Liver (tissue), 3 donors: Measurements from ENCODE around the gene DPYD.

Experiments
- CTCF ChIP-seq: fragments of 150-350 bp; IDR thresholded peaks from 2 replicates; pipeline ENCODE4 v1.5.1; 2017; ENCODE audit warnings: improper control_type of control experiment, low read depth, low read length; ENCODE audit not compliant: missing input control
- EGR1 ChIP-seq, 2 donors: IDR thresholded peaks; 2 replicates each; pipeline ENCODE4 v1.6.1; 2016 to 2018; ENCODE audit warnings: antibody characterized with exemption in 2 of 2, low read depth in 2 of 2
- GABPA ChIP-seq, 2 donors: IDR thresholded peaks in 1 of 2; conservative IDR thresholded peaks in 1 of 2; 2 replicates each; pipeline ENCODE4 v1.6.1; 2016; ENCODE audit warnings: antibody characterized with exemption in 2 of 2, mild to moderate bottlenecking in 1 of 2, moderate library complexity in 1 of 2
- HNF4G ChIP-seq: IDR thresholded peaks from 2 replicates; pipeline ENCODE4 v1.6.1; 2016; ENCODE audit warnings: antibody characterized with exemption
- JUND ChIP-seq, 2 donors: IDR thresholded peaks; 2 replicates each; pipeline ENCODE4 v1.6.1; 2016; ENCODE audit warnings: antibody characterized with exemption in 2 of 2
- MAX ChIP-seq: IDR thresholded peaks from 2 replicates; pipeline ENCODE4 v1.6.1; 2016; ENCODE audit warnings: antibody characterized with exemption
- RAD21 ChIP-seq, 2 donors: IDR thresholded peaks; 2 replicates each; pipeline ENCODE4 v1.6.1; 2016; ENCODE audit warnings: antibody characterized with exemption in 2 of 2, mild to moderate bottlenecking in 2 of 2
- REST ChIP-seq: IDR thresholded peaks from 2 replicates; pipeline ENCODE4 v1.6.1; 2016; ENCODE audit warnings: antibody characterized with exemption, mild to moderate bottlenecking
- SP1 ChIP-seq: IDR thresholded peaks from 2 replicates; pipeline ENCODE4 v1.6.1; 2018; ENCODE audit warnings: antibody characterized with exemption, mild to moderate bottlenecking
- TAF1 ChIP-seq: conservative IDR thresholded peaks from 2 replicates; pipeline ENCODE4 v1.6.1; 2016; ENCODE audit warnings: antibody characterized with exemption, mild to moderate bottlenecking
- YY1 ChIP-seq: IDR thresholded peaks from 2 replicates; pipeline ENCODE4 v1.6.1; 2016; ENCODE audit warnings: antibody characterized with exemption, mild to moderate bottlenecking
- ZBTB33 ChIP-seq: IDR thresholded peaks from 2 replicates; pipeline ENCODE4 v1.6.1; 2016; ENCODE audit warnings: antibody characterized with exemption
- donor health status: healthy.
- donor health status: healthy.

- TF ChIP-seq EGR1 (IDR thresholded peaks at IDR 0.05; ENCODE audit: low read depth in 2 of 2), result no peak
- TF ChIP-seq CTCF, result no peak
- TF ChIP-seq TAF1, result no peak
- no peak for TF ChIP-seq REST
- no peak for TF ChIP-seq RAD21 (IDR thresholded peaks at IDR 0.05)
- TF ChIP-seq MAX, result no peak
- no peak for TF ChIP-seq ZBTB33
- TF ChIP-seq GABPA (IDR thresholded peaks at IDR 0.05 in 1 of 2, conservative IDR thresholded peaks at IDR 0.05 in 1 of 2), result no peak
- no peak for TF ChIP-seq HNF4G
- TF ChIP-seq JUND (IDR thresholded peaks at IDR 0.05), result no peak
- no peak for TF ChIP-seq SP1
- no peak for TF ChIP-seq YY1
These were observed 17.4 kb upstream of the DPYD start for GRCh38 chr1:97938285-97938642.
